HG03139 (cell line): ENCODE measurements around the gene FGF18.
"Not testable (repeated sequence)": the region's sequence is repeated elsewhere in the genome, so short reads cannot be mapped to it uniquely, and the experiment has no call there.

Experiments
- ATAC-seq: cut with Tn5 transposase; IDR thresholded peaks from one replicate; pipeline ENCODE4 v1.9.1; 2021; ENCODE audit not compliant: unreplicated experiment

FGF18 gene, protein sequence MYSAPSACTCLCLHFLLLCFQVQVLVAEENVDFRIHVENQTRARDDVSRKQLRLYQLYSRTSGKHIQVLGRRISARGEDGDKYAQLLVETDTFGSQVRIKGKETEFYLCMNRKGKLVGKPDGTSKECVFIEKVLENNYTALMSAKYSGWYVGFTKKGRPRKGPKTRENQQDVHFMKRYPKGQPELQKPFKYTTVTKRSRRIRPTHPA

DNA sequence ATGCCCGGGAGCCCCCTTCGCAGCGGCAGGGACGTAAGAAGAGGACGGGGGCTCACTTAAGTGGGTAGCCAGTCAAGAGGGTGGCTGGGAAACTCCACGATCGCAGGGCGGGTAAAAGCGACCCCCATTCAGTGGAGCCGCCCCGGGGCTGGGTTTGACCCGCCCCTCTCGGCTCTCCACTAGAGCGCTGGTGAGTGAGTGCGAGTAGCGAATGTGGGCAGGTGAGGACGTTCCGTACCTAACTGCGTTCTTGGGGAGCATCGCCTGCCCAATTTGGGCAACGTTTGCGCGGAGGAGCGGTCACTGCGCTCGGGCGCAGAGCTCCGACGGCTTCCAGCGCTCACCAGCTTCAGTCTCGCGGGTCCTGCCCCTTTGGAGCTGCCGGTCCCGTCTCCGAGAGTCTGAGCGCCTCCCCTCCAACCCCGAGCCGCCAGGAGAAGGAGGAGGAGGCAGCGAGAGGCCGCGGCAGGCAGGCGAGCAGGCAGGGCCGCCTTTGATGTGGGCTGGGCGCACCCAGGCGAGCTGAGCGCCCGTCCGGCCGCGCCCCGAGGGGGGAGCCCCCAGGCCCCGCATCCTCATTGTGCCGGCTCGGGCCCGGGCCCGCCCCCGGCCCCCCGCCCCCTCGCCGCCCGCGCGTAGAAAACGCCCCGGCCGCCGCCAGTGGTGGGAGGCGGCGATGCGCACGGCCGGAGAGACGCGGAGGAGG is at the start of gene FGF18:
Gene FGF18, plus strand, starts transcription at position 666 of the 706 bp plus-strand sequence. CDS start 553 bp downstream, outside the sequence.
- peak; percentile 42 for ATAC-seq

DNA sequence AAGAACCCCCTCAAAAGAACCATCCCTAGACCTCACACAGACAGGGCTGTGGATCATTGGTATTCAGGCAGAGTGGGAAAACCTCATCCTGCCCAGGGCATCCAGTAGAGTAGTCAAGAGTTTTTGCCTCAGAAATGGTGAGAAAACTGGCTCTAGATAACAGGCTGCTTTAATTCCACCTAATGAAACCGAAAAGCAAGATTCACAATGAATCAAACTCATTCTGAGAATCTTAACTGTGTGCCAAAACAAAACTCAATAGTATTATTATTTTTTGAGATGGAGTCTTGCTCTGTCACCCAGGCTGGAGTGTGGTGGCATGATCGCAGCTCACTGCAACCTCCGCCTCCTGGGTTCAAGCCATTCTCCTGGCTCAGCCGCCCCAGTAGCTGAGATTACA is 49.5 kb upstream of the FGF18 start:
- ATAC-seq: no peak

DNA sequence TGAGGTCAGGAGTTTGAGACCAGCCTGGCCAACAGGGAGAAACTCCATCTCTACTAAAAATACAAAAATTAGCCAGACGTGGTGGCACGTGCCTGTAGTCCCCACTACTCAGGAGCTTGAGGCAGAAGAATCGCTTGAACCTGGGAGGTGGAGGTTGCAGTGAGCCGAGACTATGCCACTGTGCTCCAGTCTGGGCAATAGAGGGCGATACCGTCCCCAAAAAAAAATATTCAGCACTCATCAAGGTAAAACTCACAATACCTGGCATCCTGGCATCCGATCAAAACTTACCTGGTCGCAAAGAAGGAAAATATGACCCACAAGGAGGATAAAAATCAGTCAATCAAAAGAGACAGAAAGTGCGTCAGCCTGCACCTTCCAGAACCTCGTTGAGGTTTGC is 48.6 kb upstream of the FGF18 start:
- not testable (repeated sequence) for ATAC-seq

- no peak for ATAC-seq
Observed at GRCh38 chr5:171371326-171371725, 48.1 kb upstream of the FGF18 start.

DNA sequence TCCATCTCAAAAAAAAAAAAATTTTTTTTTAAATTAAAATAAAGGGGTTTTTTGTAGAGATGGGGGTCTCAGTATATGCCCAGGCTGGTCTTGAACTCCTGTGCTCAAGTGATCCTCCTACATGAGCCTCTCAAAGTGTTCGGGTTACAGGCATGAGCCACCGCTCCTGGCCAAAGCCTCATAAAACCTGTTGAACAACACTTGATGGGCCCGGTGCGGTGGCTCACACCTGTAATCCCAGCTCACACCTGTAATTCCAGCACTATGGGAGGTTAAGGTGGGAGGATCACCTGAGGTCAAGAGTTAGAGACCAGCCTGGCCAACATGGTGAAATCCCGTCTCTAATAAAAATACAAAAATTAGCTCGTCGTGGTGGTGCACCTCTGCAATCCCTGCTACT is 39.5 kb upstream of the FGF18 start:
- ATAC-seq: no peak

GRCh38 chr5:171384416-171384815 is 35.0 kb upstream of the FGF18 start:
- not testable (repeated sequence) for ATAC-seq

- not testable (repeated sequence) for ATAC-seq
Observed at GRCh38 chr5:171384999-171385398, 34.4 kb upstream of the FGF18 start.

- ATAC-seq: no peak
Observed at GRCh38 chr5:171386006-171386671, 33.3 kb upstream of the FGF18 start.

- no peak for ATAC-seq
Observed at GRCh38 chr5:171386861-171387344, 32.5 kb upstream of the FGF18 start.

GRCh38 chr5:171387345-171387969 is 32.0 kb upstream of the FGF18 start, which contains the start of gene NPM1:
TSS of gene NPM1 (plus strand) at chr5:171387849. CDS start at chr5:171387949, 100 bp downstream.
- peak; percentile 78 for ATAC-seq

DNA sequence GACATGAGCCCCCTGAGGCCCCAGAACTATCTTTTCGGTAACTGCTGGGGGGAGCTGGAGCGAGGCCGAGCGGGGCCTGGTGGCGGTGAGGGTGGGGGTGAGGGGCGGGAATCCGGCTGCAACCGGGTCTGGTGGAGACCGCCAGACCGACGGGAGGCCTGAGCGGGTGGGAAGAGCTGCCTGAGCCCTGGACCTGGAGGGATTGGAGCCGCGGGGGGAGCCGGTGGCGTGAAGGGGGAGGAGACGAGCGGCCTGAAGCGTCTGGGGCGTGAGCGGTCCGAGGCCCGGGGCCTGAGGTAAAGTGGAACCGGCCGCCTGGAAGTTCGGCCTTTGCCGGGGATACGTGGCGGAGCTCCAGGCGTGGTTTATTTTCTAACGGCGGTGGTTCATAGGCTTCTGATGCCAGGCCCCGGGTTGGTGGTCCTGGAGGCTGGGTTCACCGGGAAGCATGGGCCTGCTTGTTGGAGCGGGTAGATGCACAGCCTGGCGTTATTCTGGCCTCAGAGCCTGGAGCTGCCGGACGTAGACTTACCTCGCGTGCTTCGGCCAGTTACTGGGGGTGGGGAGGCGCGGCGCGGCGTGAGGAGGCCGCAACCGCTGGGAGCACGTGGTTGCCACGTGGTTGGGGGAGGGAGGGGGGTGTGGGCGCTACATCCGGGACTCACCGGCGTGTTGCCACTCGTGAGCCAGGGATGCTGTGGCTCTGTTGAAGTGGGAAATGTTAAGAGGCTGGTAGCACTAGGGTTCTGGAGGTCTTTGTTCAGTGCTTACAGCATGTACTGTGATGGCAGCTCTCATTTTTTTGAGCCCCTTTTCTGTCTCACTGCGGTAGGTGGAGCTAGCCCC is 31.3 kb upstream of the FGF18 start:
- ATAC-seq: peak; percentile 42

- ATAC-seq: no peak
Observed at GRCh38 chr5:171388816-171389168, 30.7 kb upstream of the FGF18 start.

DNA sequence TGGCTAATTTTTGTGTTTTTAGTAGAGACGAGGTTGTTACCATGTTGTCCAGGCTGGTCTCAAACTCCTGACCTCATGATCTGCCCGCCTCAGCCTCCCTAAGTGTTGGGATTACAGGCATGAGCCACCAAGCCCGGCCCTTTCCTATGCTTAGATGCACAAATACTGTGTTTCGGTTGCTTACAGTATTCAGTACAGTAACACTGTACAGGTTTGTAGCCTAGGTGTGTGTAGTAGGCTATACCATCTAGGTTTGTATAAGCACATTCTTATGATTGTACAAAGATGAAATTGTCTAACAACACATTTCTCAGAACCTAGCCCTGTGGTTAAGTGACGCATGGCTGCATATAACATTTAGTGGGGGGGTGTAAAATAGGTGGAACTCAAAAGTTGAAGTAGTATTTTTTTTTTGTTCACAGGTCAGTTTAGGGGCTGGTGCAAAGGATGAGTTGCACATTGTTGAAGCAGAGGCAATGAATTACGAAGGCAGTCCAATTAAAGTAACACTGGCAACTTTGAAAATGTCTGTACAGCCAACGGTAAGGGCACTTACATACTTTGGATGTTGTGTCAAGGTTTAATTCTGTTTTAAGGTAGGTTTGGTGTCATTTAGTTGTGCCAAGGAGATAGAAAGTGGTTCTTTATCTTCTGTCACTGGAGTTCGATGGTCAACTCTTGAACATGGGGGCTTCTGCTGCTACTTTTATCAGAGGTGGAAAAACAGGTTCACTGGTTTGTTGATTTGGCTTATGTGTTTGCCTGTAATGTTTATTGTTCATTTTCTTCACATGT is 28.4 kb upstream of the FGF18 start:
- ATAC-seq: no peak

DNA sequence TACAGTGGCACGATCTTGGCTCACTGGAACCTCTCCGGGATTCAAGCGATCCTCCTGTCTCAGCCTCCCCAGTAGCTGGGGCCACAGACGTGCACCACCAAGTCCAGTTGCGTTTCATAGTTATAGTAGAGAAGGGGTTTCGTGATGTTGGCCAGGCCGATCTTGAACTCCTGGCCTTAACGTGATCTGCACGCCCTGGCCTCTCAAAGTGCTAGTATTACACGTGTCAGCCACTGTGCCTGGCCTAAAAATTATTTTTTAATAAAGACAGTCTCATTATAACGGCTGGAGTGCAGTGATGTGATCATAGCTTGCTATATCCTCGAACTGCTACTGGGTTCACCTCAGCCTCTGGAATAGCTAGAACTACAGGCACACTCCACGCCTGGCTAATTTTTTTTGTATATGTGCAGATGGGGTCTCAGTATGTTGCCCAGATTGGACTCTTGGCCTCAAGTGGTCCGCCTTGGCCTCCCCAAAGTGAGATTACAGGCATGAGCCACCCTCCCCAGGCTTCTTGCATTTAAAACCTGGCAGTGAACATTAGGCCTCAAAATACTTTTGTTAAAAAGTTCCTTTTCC is 27.4 kb upstream of the FGF18 start:
- no peak for ATAC-seq

DNA sequence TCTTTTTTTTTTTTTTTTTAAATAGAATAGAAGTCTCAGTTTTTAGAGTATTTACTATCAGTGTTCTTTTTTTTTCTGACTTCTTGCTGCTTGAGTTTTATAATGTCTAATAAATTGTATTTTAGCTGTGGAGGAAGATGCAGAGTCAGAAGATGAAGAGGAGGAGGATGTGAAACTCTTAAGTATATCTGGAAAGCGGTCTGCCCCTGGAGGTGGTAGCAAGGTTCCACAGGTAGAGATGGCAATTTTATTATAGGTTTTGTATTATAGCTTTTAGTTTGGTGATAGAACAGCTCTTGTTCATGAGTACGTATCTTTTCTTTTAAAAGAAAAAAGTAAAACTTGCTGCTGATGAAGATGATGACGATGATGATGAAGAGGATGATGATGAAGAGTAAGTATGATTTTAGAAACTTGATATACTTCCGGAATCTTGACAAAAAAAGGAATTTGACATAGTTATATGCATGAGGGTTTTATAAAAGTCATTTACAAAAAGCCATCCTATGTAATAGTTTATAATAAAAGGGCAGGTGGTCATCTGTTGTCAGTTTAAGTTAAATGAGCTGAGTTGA is 26.8 kb upstream of the FGF18 start:
- ATAC-seq: no peak

DNA sequence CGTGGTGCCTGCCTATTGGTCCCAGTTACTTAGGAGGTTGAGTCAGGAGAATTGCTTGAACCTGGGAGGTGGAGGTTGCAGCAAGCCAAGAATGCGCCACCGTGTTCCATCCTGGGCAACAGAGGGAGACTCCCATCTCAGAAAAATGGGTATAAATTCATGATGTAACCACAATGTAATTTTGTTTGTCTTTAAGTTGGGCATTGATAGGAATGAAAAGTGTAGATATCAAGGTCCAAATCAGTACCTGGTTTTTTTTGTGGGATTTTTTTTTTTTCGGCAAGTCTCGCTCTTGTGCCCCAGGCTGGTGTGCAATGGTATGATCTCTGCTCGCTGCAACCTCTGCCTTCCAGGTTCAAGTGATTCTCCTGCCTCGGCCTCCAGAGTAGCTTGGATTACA is 24.4 kb upstream of the FGF18 start:
- no peak for ATAC-seq

- not testable (repeated sequence) for ATAC-seq
Observed at GRCh38 chr5:171396583-171396982, 22.9 kb upstream of the FGF18 start.

- no peak for ATAC-seq
Observed at GRCh38 chr5:171397190-171397589, 22.3 kb upstream of the FGF18 start.

DNA sequence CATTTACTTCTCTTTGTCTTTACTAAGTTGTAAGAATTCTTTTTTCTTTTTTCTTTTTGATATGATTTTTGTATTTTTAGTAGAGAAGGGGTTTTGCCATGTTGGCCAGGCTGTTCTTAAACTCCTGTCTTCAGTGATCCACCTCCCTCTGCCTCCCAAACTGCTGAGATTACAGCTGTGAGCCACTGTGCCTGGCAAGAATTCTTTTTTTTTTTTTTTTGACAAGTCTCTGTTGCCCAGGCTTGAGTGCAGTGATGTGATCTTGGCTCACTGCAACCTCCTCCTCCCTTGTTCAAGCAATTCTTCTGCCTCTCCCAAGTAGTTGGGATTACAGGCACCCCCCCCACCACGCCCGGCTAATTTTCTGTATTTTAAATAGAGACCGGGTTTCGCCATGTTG is 21.8 kb upstream of the FGF18 start:
- no peak for ATAC-seq
